Stimulated activated CD4-positive, alpha-beta T cell treated with anti-CD3 and anti-CD28 coated beads, TNF-alpha, amount 100 ng/mL, for 24 hours (primary cell): Measurements from ENCODE around the gene SALL1.

Source experiments
- DNase-seq, 3 experiments: peaks; one replicate each; pipeline ENCODE4 v3.0.0-alpha.2; 2020; ENCODE audit warnings: low read depth in 3 of 3

Gene SALL1

GRCh38 chr16:51156807-51157200 is 5.7 kb upstream of the SALL1 start:
- no peak for DNase-seq

- DNase-seq = no peak
Measured at GRCh38 chr16:51155820-51156806, 5.0 kb upstream of the SALL1 start.

GRCh38 chr16:51155199-51155607 is 4.1 kb upstream of the SALL1 start:
- no peak for DNase-seq

- no peak for DNase-seq
Measured at GRCh38 chr16:51154271-51155171, 3.5 kb upstream of the SALL1 start.

GRCh38 chr16:51153577-51154031 is 2.5 kb upstream of the SALL1 start:
- DNase-seq = no peak

GRCh38 chr16:51152691-51153576 is 1.9 kb upstream of the SALL1 start:
- no peak for DNase-seq

GRCh38 chr16:51151961-51152663 is 1.0 kb upstream of the SALL1 start:
- DNase-seq = no peak

- DNase-seq = no peak
Measured at GRCh38 chr16:51151435-51151960, 428 bp upstream of the SALL1 start.

GRCh38 chr16:51150165-51150887 is 744 bp downstream of the SALL1 start:
- no peak for DNase-seq

GRCh38 chr16:51149721-51150164 is 1.3 kb downstream of the SALL1 start:
- DNase-seq = no peak

- DNase-seq = no peak
Measured at GRCh38 chr16:51149251-51149661, 1.8 kb downstream of the SALL1 start.

- no peak for DNase-seq
Measured at GRCh38 chr16:51148678-51149228, 2.3 kb downstream of the SALL1 start.

- no peak for DNase-seq
Measured at GRCh38 chr16:51147776-51148677, 3.0 kb downstream of the SALL1 start.

GRCh38 chr16:51146256-51146924 is 4.7 kb downstream of the SALL1 start:
- DNase-seq = no peak

GRCh38 chr16:51144203-51144602 is 6.9 kb downstream of the SALL1 start:
- no peak for DNase-seq

- no peak for DNase-seq
Measured at GRCh38 chr16:51143196-51143977, 7.7 kb downstream of the SALL1 start.

- no peak for DNase-seq
Measured at GRCh38 chr16:51141541-51141940, 9.5 kb downstream of the SALL1 start.
